ENCODE results near the gene MSANTD4.

DNA sequence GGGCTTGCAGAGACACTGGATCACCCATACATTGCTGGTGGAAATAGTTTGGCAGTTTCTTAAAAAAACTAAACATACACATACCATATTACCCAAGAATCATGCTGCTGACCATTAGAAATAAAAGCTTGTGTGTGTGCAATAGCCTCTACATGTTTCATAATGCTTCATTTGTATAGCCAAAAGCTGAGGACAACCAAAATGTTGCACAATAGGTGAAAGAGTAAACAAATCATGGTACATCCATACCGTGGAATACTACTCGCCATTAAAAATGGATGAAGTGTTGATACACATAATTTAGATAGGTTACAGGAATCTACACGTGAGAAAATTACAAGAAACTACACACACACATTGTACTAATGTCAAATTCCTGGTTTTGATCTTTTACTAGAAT, 48.6 kb upstream of the MSANTD4 start:
- TF ChIP-seq, protein P1, sequence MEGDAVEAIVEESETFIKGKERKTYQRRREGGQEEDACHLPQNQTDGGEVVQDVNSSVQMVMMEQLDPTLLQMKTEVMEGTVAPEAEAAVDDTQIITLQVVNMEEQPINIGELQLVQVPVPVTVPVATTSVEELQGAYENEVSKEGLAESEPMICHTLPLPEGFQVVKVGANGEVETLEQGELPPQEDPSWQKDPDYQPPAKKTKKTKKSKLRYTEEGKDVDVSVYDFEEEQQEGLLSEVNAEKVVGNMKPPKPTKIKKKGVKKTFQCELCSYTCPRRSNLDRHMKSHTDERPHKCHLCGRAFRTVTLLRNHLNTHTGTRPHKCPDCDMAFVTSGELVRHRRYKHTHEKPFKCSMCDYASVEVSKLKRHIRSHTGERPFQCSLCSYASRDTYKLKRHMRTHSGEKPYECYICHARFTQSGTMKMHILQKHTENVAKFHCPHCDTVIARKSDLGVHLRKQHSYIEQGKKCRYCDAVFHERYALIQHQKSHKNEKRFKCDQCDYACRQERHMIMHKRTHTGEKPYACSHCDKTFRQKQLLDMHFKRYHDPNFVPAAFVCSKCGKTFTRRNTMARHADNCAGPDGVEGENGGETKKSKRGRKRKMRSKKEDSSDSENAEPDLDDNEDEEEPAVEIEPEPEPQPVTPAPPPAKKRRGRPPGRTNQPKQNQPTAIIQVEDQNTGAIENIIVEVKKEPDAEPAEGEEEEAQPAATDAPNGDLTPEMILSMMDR (IDR thresholded peaks at IDR 0.05), result no peak
- no peak for TF ChIP-seq POLR2A (IDR thresholded peaks at IDR 0.05)
